PC-3 (cell line): ENCODE data around the gene STEAP1B. TPM values are rescaled to one million over a fixed set of nuclear protein-coding genes. Genes with fewer than 3 reads are reported as not detected.
"Not testable (repeated sequence)": the region's sequence is repeated elsewhere in the genome, so short reads cannot be mapped to it uniquely, and the experiment has no call there.

Experiments
- ATAC-seq: fragments of 200-7000 bp; cut with Tn5 transposase; 2 replicates; pipeline ENCODE4 v1.9.1; 2020; ENCODE audit warnings: mild to moderate bottlenecking, moderate library complexity
- Bru-seq: library from RNA; stranded (reverse); fragments of 400-500 nt; gene quantifications from one replicate; lab custom pipeline; 2021; lab: Mats Ljungman, UMichigan
- BruChase-seq, 2 experiments: library from RNA; stranded (reverse); fragments of 400-500 nt; gene quantifications; one replicate each; lab custom pipeline; 2021; lab: Mats Ljungman, UMichigan
- BruUV-seq: library from RNA; stranded (reverse); fragments of 400-500 nt; replicated peaks from 2 replicates; lab custom pipeline; 2021; lab: Mats Ljungman, UMichigan
- CTCF ChIA-PET: fragments of 300-600 bp; sonication (Branson Sonifier 250); formaldehyde crosslinking; loops from one replicate; lab custom pipeline; 2022; ENCODE audit warnings: antibody characterized with exemption; lab: Charles Lee
- POLR2A ChIA-PET: fragments of 300-600 bp; sonication (Branson Sonifier 250); formaldehyde crosslinking; loops from one replicate; lab custom pipeline; 2022; ENCODE audit warnings: antibody characterized with exemption; ENCODE audit not compliant: unreplicated experiment; lab: Charles Lee
- DNase-seq: peaks from one replicate; pipeline ENCODE4 v3.0.0-alpha.2; 2015
- H2AFZ ChIP-seq: fragments of 300-600 bp; sonication (generic); 2 replicates; pipeline ENCODE4 v1.6.0; 2016; ENCODE audit warnings: antibody characterized with exemption, low read length
- H3F3A ChIP-seq: fragments of 300-600 bp; sonication (generic); one replicate; pipeline ENCODE4 v1.6.0; 2017; ENCODE audit warnings: antibody characterized with exemption, low read length, control low read depth, mild to moderate bottlenecking; ENCODE audit not compliant: unreplicated experiment
- H3K27ac ChIP-seq: fragments of 300-600 bp; sonication (generic); 2 replicates; pipeline ENCODE4 v1.5.1; 2016; ENCODE audit warnings: mild to moderate bottlenecking, low read length
- H3K27me3 ChIP-seq: fragments of 300-600 bp; sonication (generic); 2 replicates; pipeline ENCODE4 v1.6.1; 2016; ENCODE audit warnings: low read length, mixed read lengths
- H3K36me3 ChIP-seq: fragments of 300-600 bp; sonication (generic); 2 replicates; pipeline ENCODE4 v1.6.1; 2016; ENCODE audit warnings: low read depth, mixed run types, low read length, mixed read lengths
- H3K4me1 ChIP-seq: fragments of 300-600 bp; sonication (generic); 2 replicates; pipeline ENCODE4 v1.5.1; 2016; ENCODE audit warnings: low read length; ENCODE audit not compliant: insufficient read depth
- H3K4me2 ChIP-seq: fragments of 300-600 bp; sonication (generic); 2 replicates; pipeline ENCODE4 v1.6.0; 2016; ENCODE audit warnings: low read length
- H3K4me3 ChIP-seq: fragments of 300-600 bp; sonication (generic); 2 replicates; pipeline ENCODE4 v1.5.1; 2016; ENCODE audit warnings: mild to moderate bottlenecking, low read length, mixed read lengths
- H3K79me2 ChIP-seq: fragments of 300-600 bp; sonication (generic); 2 replicates; pipeline ENCODE4 v1.6.1; 2017; ENCODE audit warnings: low read length, mixed read lengths
- H3K9ac ChIP-seq: fragments of 300-600 bp; sonication (generic); 2 replicates; pipeline ENCODE4 v1.6.0; 2016; ENCODE audit warnings: mild to moderate bottlenecking, low read length
- H3K9me2 ChIP-seq: fragments of 300-600 bp; sonication (generic); replicated peaks from 2 replicates; pipeline ENCODE4 v1.6.1; 2016; ENCODE audit warnings: mixed run types, low read length, mixed read lengths
- H3K9me3 ChIP-seq: fragments of 300-600 bp; sonication (generic); 2 replicates; pipeline ENCODE4 v1.6.1; 2016; ENCODE audit warnings: low read length, mixed read lengths
- H4K20me1 ChIP-seq: fragments of 300-600 bp; sonication (generic); 2 replicates; pipeline ENCODE4 v1.6.1; 2016; ENCODE audit warnings: low read length, mixed read lengths
- EZH2 ChIP-seq: fragments of 300-600 bp; sonication (generic); IDR thresholded peaks from one replicate; pipeline ENCODE4 v1.6.1; 2017; ENCODE audit warnings: antibody characterized with exemption, mild to moderate bottlenecking, low read length; ENCODE audit not compliant: unreplicated experiment
- EZH2phosphoT487 ChIP-seq: fragments of 300-600 bp; sonication (generic); IDR thresholded peaks from 2 replicates; pipeline ENCODE4 v1.6.1; 2018; ENCODE audit warnings: mild to moderate bottlenecking, antibody characterized with exemption, low read length, borderline replicate concordance
- intact Hi-C: fragments of 100-400 bp; cut with micrococcal nuclease; formaldehyde crosslinking; loops from 2 replicates; pipeline ENCODE4 v1.9.0; 2023
- long read RNA-seq: library from polyadenylated mRNA; unstranded; transcript quantifications from one replicate; pipeline ENCODE4 v2.0.0, GENCODE V29; 2021; ENCODE audit not compliant: unreplicated experiment
- total RNA-seq: library from RNA; depleted of rRNA; stranded (reverse); fragments of >200 nt; gene quantifications from 2 replicates; pipeline ENCODE4 v1.2.3, GENCODE V29; 2014; rRNA removed
- TF ChIP-seq, protein P1 (sequence below): fragments of 300-600 bp; sonication (generic); conservative IDR thresholded peaks from 2 replicates; pipeline ENCODE4 v1.5.1; 2017; ENCODE audit warnings: antibody characterized with exemption, low read depth, mild to moderate bottlenecking, low read length

The STEAP1B gene
- total RNA-seq = 0.47 TPM in 1 of 2 replicates, not detected in the other
- Bru-seq, nascent RNA = percentile 16 among the genes with signal in this experiment
- percentile 9 among the genes with signal in this experiment for BruChase-seq, experiment 1, labeled RNA remaining after a 6-hour chase
- percentile 12 among the genes with signal in this experiment for BruChase-seq, experiment 2, labeled RNA remaining after a 2-hour chase
- long read RNA-seq = 0 reads

DNA sequence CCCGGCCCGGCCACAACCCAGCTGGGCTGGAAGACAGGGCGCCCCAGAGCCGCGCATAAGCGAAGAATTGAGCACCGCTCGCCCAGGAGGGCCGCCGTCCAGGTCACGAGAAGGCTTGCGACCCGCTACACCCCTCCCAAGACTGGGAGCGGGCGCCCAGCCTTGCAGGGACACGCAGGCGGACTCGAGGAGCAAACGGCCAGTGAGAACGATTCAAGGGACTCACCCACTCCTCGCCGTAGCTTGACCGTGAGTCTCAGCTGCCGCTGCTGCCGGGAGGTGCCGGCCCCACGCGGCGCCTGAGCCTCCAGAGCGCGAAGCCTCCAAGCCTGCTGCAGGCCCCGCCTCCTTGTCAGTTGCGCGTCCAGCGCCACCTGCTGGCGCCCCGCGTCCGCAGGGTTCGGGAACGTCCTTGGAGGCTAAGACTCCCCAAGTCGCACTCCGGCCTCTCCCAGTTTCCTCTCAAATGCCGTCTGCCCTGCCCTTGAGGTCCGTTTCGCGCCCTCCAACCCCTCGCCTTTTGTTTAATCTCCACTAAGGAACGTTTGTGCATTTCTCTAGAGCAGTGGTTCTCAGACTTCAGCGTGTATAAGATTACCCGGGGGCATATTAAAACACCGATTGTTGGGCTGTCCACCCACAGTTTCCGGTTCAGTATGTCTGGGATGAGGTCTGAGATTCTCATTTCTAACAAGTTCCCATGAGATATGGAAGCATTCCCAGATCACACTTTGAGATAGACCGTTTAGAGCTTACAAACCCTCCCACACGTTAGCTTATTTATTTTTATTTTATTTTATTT lies at the start of gene STEAP1B:
STEAP1B (minus strand) TSS at position 301 of the 802 bp plus-strand sequence. CDS start 5,333 bp downstream, outside the sequence.
- H3K4me2 ChIP-seq = peak within 1 kb of the TSS; percentile 61
- CTCF ChIA-PET = interaction anchor here (1.6 kb wide), 1 partner anchor 390 kb away, joined by 3 read pairs; no protein-coding TSS in a partner anchor
- H3K4me3 ChIP-seq, H3F3A ChIP-seq, BruUV-seq, H3K9ac ChIP-seq, POLR2A ChIA-PET, H3K9me3 ChIP-seq, H3K9me2 ChIP-seq, H3K27me3 ChIP-seq, H3K27ac ChIP-seq, H4K20me1 ChIP-seq, H3K79me2 ChIP-seq, H3K36me3 ChIP-seq: not testable (repeated sequence)
- peak within 1 kb of the TSS; percentile 69 for H2AFZ ChIP-seq
- DNase-seq = peak; percentile 80
- TF ChIP-seq, protein P1, sequence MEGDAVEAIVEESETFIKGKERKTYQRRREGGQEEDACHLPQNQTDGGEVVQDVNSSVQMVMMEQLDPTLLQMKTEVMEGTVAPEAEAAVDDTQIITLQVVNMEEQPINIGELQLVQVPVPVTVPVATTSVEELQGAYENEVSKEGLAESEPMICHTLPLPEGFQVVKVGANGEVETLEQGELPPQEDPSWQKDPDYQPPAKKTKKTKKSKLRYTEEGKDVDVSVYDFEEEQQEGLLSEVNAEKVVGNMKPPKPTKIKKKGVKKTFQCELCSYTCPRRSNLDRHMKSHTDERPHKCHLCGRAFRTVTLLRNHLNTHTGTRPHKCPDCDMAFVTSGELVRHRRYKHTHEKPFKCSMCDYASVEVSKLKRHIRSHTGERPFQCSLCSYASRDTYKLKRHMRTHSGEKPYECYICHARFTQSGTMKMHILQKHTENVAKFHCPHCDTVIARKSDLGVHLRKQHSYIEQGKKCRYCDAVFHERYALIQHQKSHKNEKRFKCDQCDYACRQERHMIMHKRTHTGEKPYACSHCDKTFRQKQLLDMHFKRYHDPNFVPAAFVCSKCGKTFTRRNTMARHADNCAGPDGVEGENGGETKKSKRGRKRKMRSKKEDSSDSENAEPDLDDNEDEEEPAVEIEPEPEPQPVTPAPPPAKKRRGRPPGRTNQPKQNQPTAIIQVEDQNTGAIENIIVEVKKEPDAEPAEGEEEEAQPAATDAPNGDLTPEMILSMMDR = peak; percentile 60
- intact Hi-C loops = loop anchor here (2.0 to 5.0 kb wide), 3 partner anchors 389 to 553 kb away; partner anchors contain the start of gene CDCA7L
- H3K4me1 ChIP-seq = peaks cover 12% of the 10 kb centered on the region
- ATAC-seq = peak; percentile 65

DNA sequence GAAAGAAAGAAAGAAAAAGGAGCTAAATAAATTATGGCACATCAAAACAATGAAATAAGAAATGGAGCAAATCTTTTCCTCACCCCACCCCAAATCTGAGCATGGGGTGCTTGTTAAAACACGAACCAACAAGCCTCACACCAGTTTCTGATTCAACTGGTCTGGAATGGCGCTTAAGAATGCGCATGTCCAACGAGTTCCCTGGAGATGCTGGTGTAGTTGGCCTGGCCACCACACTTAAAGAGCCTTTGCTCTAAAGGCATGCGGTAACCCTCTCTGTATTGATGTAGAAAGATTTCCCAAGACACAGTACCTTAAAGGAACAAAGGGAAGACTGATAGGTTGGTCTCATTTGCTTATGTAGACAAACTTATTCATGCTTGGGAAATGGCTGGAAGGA lies 49.1 kb upstream of the STEAP1B start:
- no peak overlapping the region for H3K27ac ChIP-seq
- H3K9ac ChIP-seq = no peak overlapping the region
- H3K4me1 ChIP-seq = no peaks in the 10 kb centered on the region
- no peaks in the 10 kb centered on the region for H3K79me2 ChIP-seq
- ChIA-PET CTCF (no interaction called here), POLR2A (interaction anchor here (0.6 kb wide), 1 partner anchor 319 kb away, joined by 6 read pairs; no protein-coding TSS in a partner anchor)
- no peaks in the 10 kb centered on the region for H3F3A ChIP-seq
- no peaks in the 10 kb centered on the region for H3K9me2 ChIP-seq
- no peak overlapping the region for H3K4me2 ChIP-seq
- intact Hi-C loops = no loop called here
- H3K4me3 ChIP-seq = no peak overlapping the region
- no peaks in the 10 kb centered on the region for H4K20me1 ChIP-seq
- H3K36me3 ChIP-seq = no peaks in the 10 kb centered on the region
- DNase-seq = no peak
- TF ChIP-seq, protein P1 = no peak
- no TSS peak for BruUV-seq
- H3K9me3 ChIP-seq = no peaks in the 10 kb centered on the region
- ATAC-seq = no peak
- H3K27me3 ChIP-seq = peaks cover 12% of the 10 kb centered on the region; the same call in 1 of the 2 replicates
- no peak overlapping the region for H2AFZ ChIP-seq

DNA sequence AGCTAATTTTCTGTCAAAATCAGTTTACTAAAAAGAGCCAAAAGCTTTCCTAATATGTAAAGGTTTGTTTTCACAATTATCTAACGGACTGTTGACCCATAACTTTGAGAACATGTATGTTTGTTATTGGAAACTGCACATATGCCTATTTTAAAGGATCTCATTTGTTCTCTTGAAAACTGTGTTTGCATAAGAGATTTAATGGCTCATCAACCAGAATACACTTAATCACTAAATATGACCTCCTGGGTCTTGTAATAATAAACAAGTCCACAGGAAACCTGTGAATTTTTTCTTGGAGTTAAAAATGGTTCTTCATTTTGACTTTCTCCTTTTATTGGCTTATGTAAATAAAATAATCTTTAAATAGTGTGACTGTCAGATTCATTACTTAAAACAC lies 48.3 kb upstream of the STEAP1B start:
- ATAC-seq (no peak), DNase-seq (no peak)
- H3K27ac ChIP-seq = no peak overlapping the region
- H4K20me1 ChIP-seq = no peaks in the 10 kb centered on the region
- H3F3A ChIP-seq = no peaks in the 10 kb centered on the region
- H3K4me2 ChIP-seq = no peak overlapping the region
- no peaks in the 10 kb centered on the region for H3K79me2 ChIP-seq
- H3K4me1 ChIP-seq = no peaks in the 10 kb centered on the region
- intact Hi-C loops = no loop called here
- H3K4me3 ChIP-seq = no peak overlapping the region
- BruUV-seq = no TSS peak
- H3K36me3 ChIP-seq = no peaks in the 10 kb centered on the region
- no peaks in the 10 kb centered on the region for H3K9me3 ChIP-seq
- H3K9ac ChIP-seq = no peak overlapping the region
- no peaks in the 10 kb centered on the region for H3K9me2 ChIP-seq
- POLR2A ChIA-PET = no interaction called here
- TF ChIP-seq, protein P1 = no peak
- no peak for TF ChIP-seq EZH2
- no peak for TF ChIP-seq EZH2phosphoT487
- CTCF ChIA-PET = no interaction called here
- H3K27me3 ChIP-seq = peaks cover 12% of the 10 kb centered on the region; the same call in 1 of the 2 replicates
- no peak overlapping the region for H2AFZ ChIP-seq
